Transverse colon (tissue), 4 donors: ENCODE results near the gene MED27. TPM values are rescaled to one million over a fixed set of nuclear protein-coding genes. Genes with fewer than 3 reads are reported as not detected.

Experiments
- DNase-seq: peaks from one replicate; pipeline ENCODE4 v3.0.0-alpha.2; 2019
- H3K27ac ChIP-seq, 4 donors: fragments of 200-600 bp; sonication (generic); 2 replicates each; pipeline ENCODE4 v1.5.1; 2016 to 2018; ENCODE audit warnings: inconsistent platforms in 4 of 4
- H3K27me3 ChIP-seq: fragments of 200-600 bp; sonication (generic); 2 replicates; pipeline ENCODE4 v1.5.1; 2017; ENCODE audit warnings: inconsistent platforms
- H3K36me3 ChIP-seq, 4 donors: fragments of 200-600 bp; sonication (generic); 2 replicates each; pipeline ENCODE4 v1.5.1; 2017 to 2019; ENCODE audit warnings: inconsistent platforms in 4 of 4
- H3K4me1 ChIP-seq, 4 donors: fragments of 200-600 bp; sonication (generic); 2 replicates each; pipeline ENCODE4 v1.5.1; 2017 to 2020; ENCODE audit warnings: inconsistent platforms in 4 of 4
- H3K4me3 ChIP-seq, 4 donors: fragments of 200-600 bp; sonication (generic); 1 replicate in 1 of 4; 2 replicates in 3 of 4; pipeline versions ENCODE4 v1.5.1 to v1.6.1; 2017 to 2019; ENCODE audit warnings: inconsistent platforms in 4 of 4
- H3K9me3 ChIP-seq, 2 donors: fragments of 200-600 bp; sonication (generic); 2 replicates each; pipeline ENCODE4 v1.5.1; 2017 to 2019; ENCODE audit warnings: inconsistent platforms in 2 of 2
- EP300 ChIP-seq: sonication (generic); formaldehyde crosslinking; IDR thresholded peaks from one replicate; pipeline ENCODE4 v1.6.1; 2017; ENCODE audit warnings: antibody characterized with exemption, low read depth
- POLR2A ChIP-seq: fragments of 450-650 bp; IDR thresholded peaks from one replicate; pipeline ENCODE4 v1.6.1; 2016; ENCODE audit warnings: antibody characterized with exemption, mild to moderate bottlenecking, moderate library complexity
- POLR2AphosphoS5 ChIP-seq, 3 donors: sonication (generic); formaldehyde crosslinking; IDR thresholded peaks; one replicate each; pipeline ENCODE4 v1.6.1; 2016; ENCODE audit warnings: antibody characterized with exemption in 3 of 3
- WGBS, 2 donors: methylation state at CpG; one replicate each; pipeline ENCODE4 v1.1.5; 2018; ENCODE audit warnings: low coverage in 1 of 2; 5-methylcytosine and 5-hydroxymethylcytosine counted together
- in situ Hi-C, 4 donors: fragments of 200-750 bp; cut with MboI; loops; one replicate each; pipeline versions ENCODE4 v1.15.0 to v1.15.1; 2017; ENCODE audit warnings: low sequenced_read_pairs in 3 of 4, low pct_ligation_motif_present in 1 of 4, low pct_unique_long_range_greater_than_20kb in 1 of 4
- intact Hi-C: fragments of 100-400 bp; cut with DNase I; formaldehyde crosslinking; loops from one replicate; pipeline ENCODE4 v1.15.1; 2023; ENCODE audit warnings: low total_unique reads
- total RNA-seq, 4 donors: library from RNA; depleted of rRNA; stranded (reverse); fragments of >200 nt; gene quantifications; one replicate each; pipeline ENCODE4 v1.1.0, GENCODE V29; 2016
- TF ChIP-seq, protein P1 (sequence below), 5 experiments: fragments of 200-600 bp in 3 of 5; fragments of 450-650 bp in 2 of 5; sonication (generic) in 3 of 5; IDR thresholded peaks; 1 replicate in 2 of 5; 2 replicates in 3 of 5; pipeline ENCODE4 v1.5.1; 2016 to 2017; ENCODE audit warnings: antibody characterized with exemption in 5 of 5, inconsistent platforms in 3 of 5, mild to moderate bottlenecking in 2 of 5, moderate library complexity in 1 of 5

MED27 gene
- total RNA-seq, 4 donors from 2014 or later, result 2.6 to 12.6 (median 7.1) TPM

DNA sequence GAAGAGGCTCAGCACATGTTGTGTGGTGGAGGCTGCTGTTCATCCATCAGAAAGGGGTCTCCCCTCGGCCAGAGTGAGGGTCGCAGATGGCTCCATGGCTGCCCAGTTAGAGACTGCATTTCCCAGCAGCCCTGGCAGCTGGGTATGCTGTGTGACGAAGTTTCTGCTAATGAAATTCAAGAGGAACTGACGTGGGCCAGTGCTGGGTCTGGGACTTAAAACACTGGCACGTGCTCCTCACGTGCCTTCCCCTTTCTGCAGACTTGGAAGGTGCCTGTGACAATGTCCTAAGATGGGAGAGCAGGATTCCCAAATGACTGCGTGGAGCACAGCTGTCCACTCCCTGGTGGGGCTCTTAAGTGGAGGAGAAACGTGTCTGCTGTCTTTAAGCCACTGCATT lies 225.3 kb downstream of the MED27 start:
- DNase-seq, result no peak
- H3K27me3 ChIP-seq, result no peaks in the 10 kb centered on the region
- no peaks in the 10 kb centered on the region for H3K4me1 ChIP-seq
- intact Hi-C loops, result no loop called here
- TF ChIP-seq POLR2A (no peak), EP300 (no peak), POLR2AphosphoS5 (IDR thresholded peaks at IDR 0.05) (no peak)
- TF ChIP-seq, protein P1, sequence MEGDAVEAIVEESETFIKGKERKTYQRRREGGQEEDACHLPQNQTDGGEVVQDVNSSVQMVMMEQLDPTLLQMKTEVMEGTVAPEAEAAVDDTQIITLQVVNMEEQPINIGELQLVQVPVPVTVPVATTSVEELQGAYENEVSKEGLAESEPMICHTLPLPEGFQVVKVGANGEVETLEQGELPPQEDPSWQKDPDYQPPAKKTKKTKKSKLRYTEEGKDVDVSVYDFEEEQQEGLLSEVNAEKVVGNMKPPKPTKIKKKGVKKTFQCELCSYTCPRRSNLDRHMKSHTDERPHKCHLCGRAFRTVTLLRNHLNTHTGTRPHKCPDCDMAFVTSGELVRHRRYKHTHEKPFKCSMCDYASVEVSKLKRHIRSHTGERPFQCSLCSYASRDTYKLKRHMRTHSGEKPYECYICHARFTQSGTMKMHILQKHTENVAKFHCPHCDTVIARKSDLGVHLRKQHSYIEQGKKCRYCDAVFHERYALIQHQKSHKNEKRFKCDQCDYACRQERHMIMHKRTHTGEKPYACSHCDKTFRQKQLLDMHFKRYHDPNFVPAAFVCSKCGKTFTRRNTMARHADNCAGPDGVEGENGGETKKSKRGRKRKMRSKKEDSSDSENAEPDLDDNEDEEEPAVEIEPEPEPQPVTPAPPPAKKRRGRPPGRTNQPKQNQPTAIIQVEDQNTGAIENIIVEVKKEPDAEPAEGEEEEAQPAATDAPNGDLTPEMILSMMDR (IDR thresholded peaks at IDR 0.05), result no peak
- H3K27ac ChIP-seq, result no peak overlapping the region
- in situ Hi-C loops, result no loop called here
- H3K4me3 ChIP-seq, result no peak overlapping the region
- 54% methylated on average over 8 of the region's 8 CpGs; no CpG with 5 or more reads in 1 of the 2 donors for WGBS, 2 donors
- no peaks in the 10 kb centered on the region for H3K9me3 ChIP-seq
- no peaks in the 10 kb centered on the region for H3K36me3 ChIP-seq

DNA sequence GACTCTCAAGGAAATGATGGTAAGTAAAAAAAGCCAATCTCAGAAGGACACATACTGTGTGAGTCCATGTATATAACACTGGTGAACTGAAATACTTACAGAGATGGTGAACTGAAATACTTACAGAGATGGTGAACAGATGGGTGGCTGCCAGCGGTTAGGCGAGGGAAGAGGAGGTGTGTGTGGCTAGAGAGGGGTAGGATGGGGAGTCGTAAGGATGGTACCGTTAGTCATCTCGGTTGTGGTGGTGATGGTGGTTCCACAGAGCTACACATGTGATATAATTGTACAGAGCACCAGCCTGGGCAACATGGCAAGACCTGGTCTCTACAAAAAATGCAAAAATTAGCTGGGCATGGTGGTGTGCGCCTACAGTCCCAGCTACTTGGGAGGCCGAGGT lies 226.2 kb downstream of the MED27 start:
- TF ChIP-seq POLR2AphosphoS5 (IDR thresholded peaks at IDR 0.05), result no peak
- TF ChIP-seq POLR2A, result no peak
- Histone ChIP-seq H3K36me3 (no peaks in the 10 kb centered on the region), H3K4me3 (no peak overlapping the region), H3K9me3 (no peaks in the 10 kb centered on the region), H3K27me3 (no peaks in the 10 kb centered on the region), H3K27ac (no peak overlapping the region), H3K4me1 (no peaks in the 10 kb centered on the region)
- no peak for DNase-seq
- intact Hi-C loops (no loop called here), in situ Hi-C loops (no loop called here)
- WGBS, 2 donors, result 77 to 81% methylated on average over 3 to 7 of the region's 7 CpGs

DNA sequence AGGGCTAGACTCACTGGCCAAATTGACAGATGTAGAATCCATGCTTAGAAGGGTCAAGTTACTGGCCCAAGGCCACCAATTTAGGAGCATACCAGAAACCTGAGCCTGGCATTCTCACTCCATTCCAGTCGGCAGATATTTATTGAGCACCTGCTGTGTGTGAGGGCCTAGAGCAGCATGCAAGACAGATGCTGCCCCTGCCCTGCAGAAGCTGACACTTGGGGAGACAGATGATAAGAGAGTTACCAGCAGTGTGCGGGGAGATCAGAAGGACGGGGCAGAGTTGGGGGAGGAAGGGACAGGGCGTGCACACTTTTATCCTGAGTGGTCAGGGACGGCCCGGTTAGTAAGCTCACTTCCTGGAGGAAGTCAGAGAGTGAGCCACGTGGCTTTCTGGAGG lies 228.3 kb downstream of the MED27 start:
- no peak for DNase-seq
- in situ Hi-C loops, result no loop called here
- Histone ChIP-seq H3K9me3 (no peaks in the 10 kb centered on the region), H3K27ac (no peak overlapping the region), H3K36me3 (no peaks in the 10 kb centered on the region), H3K4me3 (no peak overlapping the region), H3K27me3 (no peaks in the 10 kb centered on the region), H3K4me1 (no peaks in the 10 kb centered on the region)
- intact Hi-C loops, result no loop called here
- TF ChIP-seq POLR2AphosphoS5 (IDR thresholded peaks at IDR 0.05), result no peak
- no peak for TF ChIP-seq POLR2A
- TF ChIP-seq EP300, result no peak
- TF ChIP-seq, protein P1 (IDR thresholded peaks at IDR 0.05), result no peak
- 63% methylated on average over 7 of the region's 7 CpGs; no CpG with 5 or more reads in 1 of the 2 donors for WGBS, 2 donors

DNA sequence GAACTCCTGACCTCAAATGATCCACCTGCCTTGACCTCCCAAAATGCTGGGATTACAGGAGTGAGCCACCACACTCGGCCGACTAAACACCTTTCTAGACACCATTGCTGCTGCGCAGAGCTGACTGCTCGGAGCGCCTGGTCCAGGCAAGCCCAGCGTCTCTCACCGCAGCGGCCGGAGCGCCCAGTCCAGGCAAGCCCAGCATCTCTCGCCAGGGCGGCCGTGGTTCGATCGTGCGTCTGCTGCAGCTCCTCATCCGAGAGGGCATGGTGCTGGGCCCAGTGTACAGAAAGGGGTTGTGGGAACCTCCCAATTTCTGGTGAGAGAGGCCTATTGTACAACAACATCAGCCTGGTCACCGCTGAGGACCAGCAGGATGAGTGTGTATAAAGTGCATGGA lies 230.3 kb downstream of the MED27 start:
- no peaks in the 10 kb centered on the region for H3K27me3 ChIP-seq
- WGBS, 2 donors, result 96% methylated on average over 17 of the region's 18 CpGs; no CpG with 5 or more reads in 1 of the 2 donors
- H3K4me3 ChIP-seq, result no peak overlapping the region
- no peak overlapping the region for H3K27ac ChIP-seq
- intact Hi-C loops (no loop called here), in situ Hi-C loops (no loop called here)
- no peak for DNase-seq
- H3K9me3 ChIP-seq, result no peaks in the 10 kb centered on the region
- no peaks in the 10 kb centered on the region for H3K36me3 ChIP-seq
- no peaks in the 10 kb centered on the region for H3K4me1 ChIP-seq
- TF ChIP-seq, protein P1 (IDR thresholded peaks at IDR 0.05), result no peak
- TF ChIP-seq POLR2A, result no peak

DNA sequence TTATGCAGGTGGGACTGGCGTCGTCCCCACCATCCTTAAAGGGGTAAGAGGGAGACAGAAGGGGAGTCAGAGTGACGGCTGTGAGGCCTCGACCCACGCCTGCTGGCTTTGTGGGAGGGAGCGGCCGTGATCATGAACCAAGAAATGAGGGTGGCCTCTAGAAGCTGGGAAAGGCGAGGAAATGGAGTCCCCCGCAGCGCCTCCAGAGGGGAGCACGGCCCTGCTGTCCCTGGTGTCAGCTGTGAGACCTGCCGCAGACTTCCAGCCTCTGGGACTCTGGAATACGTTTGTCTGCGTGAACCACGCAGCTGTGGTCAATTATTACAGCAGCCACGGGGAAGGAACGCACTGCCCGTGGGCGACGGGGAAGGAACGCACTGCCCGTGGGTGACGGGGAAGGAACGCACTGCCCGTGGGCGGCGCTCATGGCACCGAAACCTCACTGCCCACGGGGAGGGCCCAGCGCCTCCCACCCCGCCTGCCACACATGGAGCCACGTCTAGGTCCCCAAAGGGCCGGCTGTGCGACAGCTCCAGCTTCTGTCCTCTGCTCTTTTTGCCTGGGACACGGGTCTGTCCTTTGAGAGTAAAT lies 231.0 kb downstream of the MED27 start:
- Histone ChIP-seq H3K27me3 (no peaks in the 10 kb centered on the region), H3K27ac (no peak overlapping the region), H3K4me1 (no peaks in the 10 kb centered on the region), H3K36me3 (no peaks in the 10 kb centered on the region), H3K9me3 (no peaks in the 10 kb centered on the region), H3K4me3 (no peak overlapping the region)
- WGBS, 2 donors, result 77 to 82% methylated on average over 11 to 35 of the region's 35 CpGs
- intact Hi-C loops (no loop called here), in situ Hi-C loops (no loop called here)
- TF ChIP-seq, protein P1 (IDR thresholded peaks at IDR 0.05), result no peak
- TF ChIP-seq POLR2AphosphoS5 (IDR thresholded peaks at IDR 0.05), result no peak
- TF ChIP-seq POLR2A, result no peak
- no peak for DNase-seq
